ENCODE data around the gene HS2ST1. TPM values are rescaled to one million over a fixed set of nuclear protein-coding genes. Genes with fewer than 3 reads are reported as not detected.

Gene HS2ST1
- total RNA-seq, 1 experiment from 2014 or later, result 27.8 TPM

Other genes with a start within 250 kb of the HS2ST1 start
- 39.2 and 45.2 TPM in 2 replicates for gene SH3GLB1, start 210.1 kb upstream of the HS2ST1 start, total RNA-seq (2014; rRNA removed)
- 139 and 165 TPM in 2 replicates for gene SELENOF, start 509 bp upstream of the HS2ST1 start, total RNA-seq (2014; rRNA removed)